PC-9 (cell line): Measurements from ENCODE around the gene BRF1. TPM values are rescaled to one million over a fixed set of nuclear protein-coding genes. Genes with fewer than 3 reads are reported as not detected.
"Not testable (repeated sequence)": the region's sequence is repeated elsewhere in the genome, so short reads cannot be mapped to it uniquely, and the experiment has no call there.

Source experiments
- BruUV-seq: library from RNA; stranded (reverse); fragments of 400-500 nt; replicated peaks from 2 replicates; lab custom pipeline; 2021; lab: Mats Ljungman, UMichigan
- CTCF ChIA-PET: fragments of 300-600 bp; sonication (Branson Sonifier 250); formaldehyde crosslinking; loops from one replicate; lab custom pipeline; 2022; ENCODE audit warnings: antibody characterized with exemption; lab: Charles Lee
- POLR2A ChIA-PET: fragments of 300-600 bp; sonication (Branson Sonifier 250); formaldehyde crosslinking; loops from one replicate; lab custom pipeline; 2022; ENCODE audit warnings: antibody characterized with exemption; ENCODE audit not compliant: unreplicated experiment; lab: Charles Lee
- DNase-seq, 2 experiments: peaks; one replicate each; pipeline versions ENCODE4 v3.0.0 to v3.0.0-alpha.2; 2015 to 2022; ENCODE audit warnings: mixed read lengths in 1 of 2
- H2AFZ ChIP-seq: fragments of 200-600 bp; sonication (generic); 2 replicates; pipeline ENCODE4 v1.8.1; 2017; ENCODE audit warnings: antibody characterized with exemption
- H3F3A ChIP-seq: fragments of 200-600 bp; sonication (generic); 2 replicates; pipeline ENCODE4 v1.8.1; 2017; ENCODE audit warnings: antibody characterized with exemption, mild to moderate bottlenecking, low read depth; ENCODE audit not compliant: insufficient read depth
- H3K27ac ChIP-seq: fragments of 200-600 bp; sonication (generic); 2 replicates; pipeline ENCODE4 v1.6.1; 2016; ENCODE audit warnings: mixed run types
- H3K27me3 ChIP-seq: fragments of 200-600 bp; sonication (generic); 2 replicates; pipeline ENCODE4 v1.6.1; 2016; ENCODE audit warnings: low read depth, mixed run types; ENCODE audit not compliant: insufficient read depth
- H3K36me3 ChIP-seq: fragments of 200-600 bp; sonication (generic); 2 replicates; pipeline ENCODE4 v1.6.1; 2016; ENCODE audit warnings: low read depth, mixed run types
- H3K4me1 ChIP-seq: fragments of 200-600 bp; sonication (generic); replicated peaks from 2 replicates; pipeline ENCODE4 v1.6.1; 2016; ENCODE audit warnings: mixed run types; ENCODE audit not compliant: insufficient read depth
- H3K4me2 ChIP-seq: fragments of 200-600 bp; sonication (generic); 2 replicates; pipeline ENCODE4 v1.6.1; 2017; ENCODE audit warnings: mixed run types
- H3K4me3 ChIP-seq: fragments of 200-600 bp; sonication (generic); 2 replicates; pipeline ENCODE4 v1.6.1; 2016; ENCODE audit warnings: mixed run types
- H3K79me2 ChIP-seq: fragments of 200-600 bp; sonication (generic); 2 replicates; pipeline ENCODE4 v1.6.1; 2017; ENCODE audit warnings: low read depth, mixed run types
- H3K9me2 ChIP-seq: fragments of 200-600 bp; sonication (generic); 2 replicates; pipeline ENCODE4 v1.8.1; 2017; ENCODE audit warnings: mild to moderate bottlenecking; ENCODE audit not compliant: insufficient read depth
- H3K9me3 ChIP-seq: fragments of 200-600 bp; sonication (generic); 2 replicates; pipeline ENCODE4 v1.8.1; 2016; ENCODE audit warnings: low read depth; ENCODE audit not compliant: insufficient read depth
- H4K20me1 ChIP-seq: fragments of 200-600 bp; sonication (generic); 2 replicates; pipeline ENCODE4 v1.8.1; 2017; ENCODE audit not compliant: insufficient read depth
- CTCF ChIP-seq: fragments of 200-600 bp; sonication (generic); conservative IDR thresholded peaks from 2 replicates; pipeline ENCODE4 v1.6.1; 2017; ENCODE audit warnings: mixed run types, antibody characterized with exemption, mild to moderate bottlenecking, moderate library complexity
- EZH2 ChIP-seq: fragments of 200-600 bp; sonication (generic); IDR thresholded peaks from 2 replicates; pipeline ENCODE4 v1.8.0; 2017; ENCODE audit warnings: antibody characterized with exemption, low read depth
- intact Hi-C: fragments of 100-400 bp; cut with micrococcal nuclease; formaldehyde crosslinking; loops from one replicate; pipeline ENCODE4 v1.10.0; 2022; ENCODE audit not compliant: unreplicated experiment
- total RNA-seq: library from RNA; stranded (reverse); gene quantifications from 2 replicates; pipeline ENCODE4 v1.2.3, GENCODE V29; 2021

Gene BRF1
- total RNA-seq, 1 experiment from 2014 or later: 24.8 TPM

GRCh38 chr14:105294142-105294597 is 6.6 kb downstream of the BRF1 start:
- intact Hi-C loops: no loop called here
- H3K9me3 ChIP-seq: no peaks in the 10 kb centered on the region
- H3K4me2 ChIP-seq: no peak overlapping the region
- CTCF ChIA-PET: no interaction called here
- H3K9me2 ChIP-seq: no peaks in the 10 kb centered on the region
- H3K27ac ChIP-seq: no peak overlapping the region
- H3K79me2 ChIP-seq: peaks cover 72% of the 10 kb centered on the region
- no peak overlapping the region for H3K4me3 ChIP-seq
- no peaks in the 10 kb centered on the region for H3F3A ChIP-seq
- POLR2A ChIA-PET: no interaction called here
- no peaks in the 10 kb centered on the region for H3K36me3 ChIP-seq
- BruUV-seq: no TSS peak
- H3K27me3 ChIP-seq: no peaks in the 10 kb centered on the region
- no peak for TF ChIP-seq CTCF
- TF ChIP-seq EZH2: no peak
- peaks cover 3% of the 10 kb centered on the region for H3K4me1 ChIP-seq
- H2AFZ ChIP-seq: no peak overlapping the region
- peaks cover 33% of the 10 kb centered on the region for H4K20me1 ChIP-seq
- no peak for DNase-seq

- TF ChIP-seq CTCF: no peak
- no peak for TF ChIP-seq EZH2
- Histone ChIP-seq H3K36me3 (no peaks in the 10 kb centered on the region), H3K27ac (no peak overlapping the region), H2AFZ (no peak overlapping the region), H3K4me1 (no peaks in the 10 kb centered on the region), H4K20me1 (peaks cover 28% of the 10 kb centered on the region), H3K79me2 (peaks cover 61% of the 10 kb centered on the region), H3F3A (no peaks in the 10 kb centered on the region), H3K9me3 (no peaks in the 10 kb centered on the region), H3K4me2 (no peak overlapping the region), H3K9me2 (no peaks in the 10 kb centered on the region), H3K27me3 (no peaks in the 10 kb centered on the region), H3K4me3 (no peak overlapping the region)
- intact Hi-C loops: no loop called here
- POLR2A ChIA-PET: no interaction called here
- no peak for DNase-seq
- CTCF ChIA-PET: interaction anchor here (0.6 kb wide), 1 partner anchor 241 kb away, joined by 5 read pairs; no protein-coding TSS in a partner anchor
- no TSS peak for BruUV-seq
Measured at GRCh38 chr14:105292826-105293711, 7.7 kb downstream of the BRF1 start.

- Histone ChIP-seq H3F3A (no peaks in the 10 kb centered on the region), H3K27me3 (no peaks in the 10 kb centered on the region), H2AFZ (no peak overlapping the region), H3K36me3 (no peaks in the 10 kb centered on the region), H3K79me2 (peaks cover 38% of the 10 kb centered on the region), H3K27ac (no peak overlapping the region), H3K4me3 (no peak overlapping the region), H4K20me1 (peaks cover 32% of the 10 kb centered on the region), H3K9me3 (no peaks in the 10 kb centered on the region), H3K4me2 (no peak overlapping the region), H3K4me1 (no peaks in the 10 kb centered on the region), H3K9me2 (no peaks in the 10 kb centered on the region)
- CTCF ChIA-PET: no interaction called here
- no peak for DNase-seq
- POLR2A ChIA-PET: interaction anchor here (0.7 kb wide), 1 partner anchor 183 kb away, joined by 5 read pairs; no protein-coding TSS in a partner anchor
- intact Hi-C loops: no loop called here
- TF ChIP-seq EZH2: no peak
- no peak for TF ChIP-seq CTCF
- no TSS peak for BruUV-seq
Measured at GRCh38 chr14:105290621-105291346, 10.0 kb downstream of the BRF1 start.

GRCh38 chr14:105288936-105289335 is 11.9 kb downstream of the BRF1 start:
- H2AFZ ChIP-seq, H3K9me2 ChIP-seq, POLR2A ChIA-PET, H3K4me3 ChIP-seq, H3K4me1 ChIP-seq, H3K4me2 ChIP-seq, H3K27me3 ChIP-seq, intact Hi-C loops, BruUV-seq, H3K9me3 ChIP-seq, DNase-seq, H3F3A ChIP-seq, H3K36me3 ChIP-seq, H3K27ac ChIP-seq: not testable (repeated sequence)
- CTCF ChIA-PET: interaction anchor here (0.6 kb wide), 1 partner anchor 13 kb away, joined by 4 read pairs; no protein-coding TSS in a partner anchor
- Histone ChIP-seq H4K20me1 (peaks cover 32% of the 10 kb centered on the region), H3K79me2 (peaks cover 22% of the 10 kb centered on the region)
